NCI-H345 treated with DMSO at 0.1 percent for 48 hours (cell line): ENCODE results near the gene CLDN14.
A peak's percentile ranks its signal among the peaks of the same experiment; 100 is the strongest.

Source experiments
- DNase-seq: peaks from one replicate; lab custom pipeline; 2025; ENCODE audit not compliant: unreplicated experiment; lab: John Stamatoyannopoulos, UW

Gene CLDN14

DNA sequence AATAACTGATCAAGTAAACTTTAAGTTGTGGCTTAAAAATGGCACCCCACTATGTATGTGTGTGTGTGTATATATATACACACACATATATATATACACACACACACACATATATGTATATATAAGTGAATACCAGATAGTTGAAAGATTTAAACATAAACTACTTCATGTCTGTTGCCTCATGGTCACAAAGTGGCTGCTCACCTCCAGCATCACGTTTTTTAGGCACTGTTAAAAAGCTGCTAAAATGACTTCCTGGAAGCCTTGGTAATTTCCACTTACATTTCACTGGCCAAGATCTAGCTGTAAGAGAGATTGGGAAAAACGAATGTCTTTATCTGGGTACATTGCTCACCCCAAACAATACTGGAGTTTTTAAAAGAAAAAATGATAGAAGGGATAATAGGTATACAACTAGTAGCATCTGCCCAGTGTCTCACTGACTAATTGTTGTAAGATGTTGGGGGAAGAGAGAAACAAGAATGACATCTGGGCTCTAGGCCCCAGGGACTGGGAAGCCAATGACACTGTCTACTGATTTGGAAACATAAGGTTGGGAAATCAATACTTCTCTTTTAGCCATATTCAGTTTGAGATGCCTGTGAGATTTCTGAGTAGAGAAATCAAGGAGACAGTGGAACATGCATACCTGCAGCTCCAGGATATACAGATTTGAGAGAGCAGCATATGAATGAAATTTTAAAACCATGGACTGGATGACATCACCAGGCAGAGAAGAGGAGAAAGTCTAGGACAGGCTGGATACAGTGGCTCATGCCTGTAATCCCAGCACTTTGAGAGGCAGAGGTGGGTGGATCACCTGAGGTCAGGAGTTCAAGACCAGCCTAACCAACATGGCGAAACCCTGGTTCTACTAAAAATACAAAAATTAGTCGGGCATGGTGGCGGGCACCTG is 42.8 kb downstream of the CLDN14 start:
- no peak for DNase-seq

DNA sequence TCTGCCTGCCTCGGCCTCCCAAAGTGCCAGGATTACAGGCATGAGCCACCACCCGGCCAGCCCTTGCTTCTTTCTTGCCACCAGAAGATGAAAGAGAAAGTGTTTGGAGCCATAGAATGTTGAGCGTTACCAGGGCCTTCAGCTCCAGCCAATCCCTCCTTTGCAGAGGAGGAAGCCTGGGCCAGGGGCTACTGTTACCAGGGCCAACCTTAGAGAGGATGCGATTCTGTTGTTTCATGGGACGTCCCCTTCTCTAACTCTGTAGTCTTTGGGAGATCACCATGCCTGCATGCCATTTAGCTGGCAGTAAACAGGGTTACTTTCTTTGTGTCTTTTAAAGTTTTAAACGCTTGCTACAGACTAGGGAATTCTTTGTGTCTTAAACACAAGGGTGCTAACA is 45.8 kb downstream of the CLDN14 start:
- DNase-seq: no peak

DNA sequence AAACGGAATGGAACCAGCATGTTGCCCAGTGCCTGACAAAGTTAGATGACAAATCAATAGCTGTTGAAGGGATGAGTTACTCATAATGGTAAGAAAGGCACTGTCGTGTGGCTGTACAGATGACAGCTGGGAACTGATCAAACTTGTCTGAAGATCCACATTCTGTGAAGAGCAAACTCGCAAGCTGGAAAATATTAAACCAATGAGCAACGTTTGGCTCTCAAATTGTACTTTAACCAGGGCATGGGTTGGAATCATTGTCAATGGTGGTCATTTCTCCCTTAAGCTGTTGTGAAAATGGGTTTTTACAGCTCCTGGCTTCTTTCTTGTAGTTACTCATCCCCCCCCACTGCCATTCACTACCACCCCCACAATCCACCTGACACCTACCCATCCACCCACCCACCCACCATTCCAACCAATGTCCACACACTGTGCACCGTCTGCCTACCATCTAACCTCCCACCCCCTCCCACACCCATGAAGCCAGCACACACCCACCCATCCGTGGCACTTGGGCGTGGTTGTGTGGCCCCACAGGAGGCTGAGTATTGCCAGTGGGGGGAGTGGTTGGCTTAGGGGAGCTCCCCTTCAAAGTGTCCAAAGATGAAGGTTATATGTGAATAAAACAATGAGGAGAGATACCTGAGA is 46.7 kb downstream of the CLDN14 start:
- no peak for DNase-seq

DNA sequence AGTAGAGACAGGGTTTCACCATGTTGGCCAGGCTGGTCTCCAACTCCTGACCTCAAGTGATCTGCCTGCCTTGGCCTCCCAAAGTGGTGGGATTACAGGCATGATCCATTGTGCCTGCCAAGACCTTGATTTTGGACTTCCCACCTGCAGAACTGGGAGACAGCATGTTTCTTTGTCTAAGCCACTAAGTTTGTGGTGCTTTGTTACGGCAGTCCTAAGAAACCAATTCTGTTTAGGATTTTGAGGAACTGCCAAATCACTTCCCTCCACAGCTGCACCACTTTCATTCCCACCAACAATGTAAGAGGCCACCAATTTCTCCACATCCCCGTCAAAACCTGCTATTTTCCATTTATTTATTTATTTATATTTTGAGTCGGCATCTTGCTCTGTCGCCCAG is 48.7 kb downstream of the CLDN14 start:
- DNase-seq: no peak

DNA sequence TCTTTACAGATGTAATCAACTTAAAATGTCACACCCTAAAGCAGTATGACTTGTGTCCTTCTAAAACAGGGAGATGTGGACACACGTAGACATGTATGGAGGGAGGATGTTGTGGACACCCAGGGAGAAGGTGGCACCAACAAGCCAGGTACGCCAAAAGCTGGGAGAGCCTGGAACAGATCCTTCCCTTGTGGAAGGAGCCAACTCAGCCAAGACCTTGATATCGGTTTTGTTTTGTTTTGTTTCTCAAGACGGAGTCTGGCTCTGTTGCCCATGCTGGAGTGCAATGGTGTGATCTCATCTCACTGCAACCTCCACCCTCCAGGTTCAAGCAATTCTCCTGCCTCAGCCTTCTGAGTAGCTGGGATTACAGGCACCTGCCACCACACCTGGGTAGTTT is 49.1 kb downstream of the CLDN14 start:
- no peak for DNase-seq

DNA sequence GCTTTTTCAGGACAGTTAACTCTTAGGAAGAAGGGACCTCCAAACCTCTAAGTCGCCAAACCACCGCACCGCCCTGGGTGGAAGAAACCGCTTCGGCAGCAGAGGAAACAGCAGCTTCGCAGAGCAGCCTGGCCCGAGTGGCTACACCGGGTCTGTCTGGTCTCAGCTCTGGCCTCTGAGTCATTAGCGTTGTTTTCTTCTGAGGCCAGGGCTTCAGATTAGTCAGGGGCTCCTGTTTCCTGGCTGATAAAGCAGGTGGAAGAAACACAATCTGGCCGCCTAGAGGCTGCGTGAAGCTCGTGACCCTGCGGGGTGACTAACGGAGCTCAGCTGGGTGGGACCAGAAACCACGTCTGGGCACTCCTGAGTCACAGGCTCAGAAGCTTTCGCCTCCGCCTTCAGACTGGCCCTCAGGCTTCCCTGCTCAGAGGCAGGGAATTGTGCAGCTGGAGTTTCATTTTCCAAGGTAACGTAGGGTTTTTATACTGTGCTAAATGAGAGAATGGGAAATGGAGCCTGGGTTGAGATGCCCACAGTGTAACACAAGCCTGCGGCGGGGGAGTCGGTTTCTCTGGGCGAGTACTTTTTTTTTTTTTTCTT is 49.9 kb downstream of the CLDN14 start:
- no peak for DNase-seq

DNA sequence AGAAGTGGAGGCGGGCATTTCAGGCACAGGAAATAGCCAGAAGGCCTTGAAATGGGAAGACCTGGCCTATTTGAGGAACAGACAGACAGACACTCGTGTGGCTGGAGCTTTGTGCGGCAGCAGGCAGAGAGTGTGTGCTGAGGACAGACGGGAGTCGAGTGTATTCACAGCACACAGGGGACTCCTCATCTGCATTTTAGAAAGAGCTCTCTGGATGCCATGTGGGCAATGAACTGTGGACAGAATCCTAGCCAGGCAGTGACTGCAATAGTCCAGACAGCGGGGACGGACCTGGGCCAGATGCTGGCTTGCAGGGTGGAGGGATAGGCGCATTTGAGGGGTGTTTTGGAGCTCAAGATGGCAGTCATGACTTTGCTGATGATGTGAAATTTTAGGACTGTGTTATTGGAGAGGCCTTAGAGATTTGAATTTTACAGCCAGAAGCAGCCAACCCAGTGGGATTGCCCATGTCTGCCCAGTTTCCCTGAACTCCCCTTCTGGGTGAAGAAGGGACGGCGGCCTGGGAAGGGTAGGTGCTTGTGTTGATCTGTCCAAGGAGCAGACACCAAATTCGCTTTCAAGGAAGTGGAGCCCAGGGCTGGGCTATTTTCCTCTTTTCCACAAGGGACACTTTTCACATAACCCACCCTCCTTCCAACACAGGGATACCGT is 51.0 kb downstream of the CLDN14 start:
- no peak for DNase-seq

DNA sequence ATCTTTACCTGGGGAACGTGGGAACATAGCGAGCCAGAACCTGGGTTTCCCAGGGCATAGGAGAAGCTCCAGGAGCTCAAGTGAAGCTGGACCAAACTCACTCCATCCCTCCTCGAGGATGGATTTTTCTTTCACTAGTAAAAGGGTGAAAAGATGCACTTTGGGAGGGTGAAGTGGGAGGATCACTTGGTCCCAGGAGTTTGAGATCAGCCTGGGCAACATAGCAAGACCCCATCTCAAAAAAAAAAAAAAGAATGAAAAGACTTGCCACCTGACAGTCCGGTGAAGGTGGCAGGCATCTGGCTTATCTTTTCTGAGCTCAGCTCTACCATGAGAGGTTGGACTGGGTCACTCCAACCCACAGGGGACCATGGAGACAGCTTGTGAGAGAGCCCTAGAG is 52.4 kb downstream of the CLDN14 start:
- no peak for DNase-seq

DNA sequence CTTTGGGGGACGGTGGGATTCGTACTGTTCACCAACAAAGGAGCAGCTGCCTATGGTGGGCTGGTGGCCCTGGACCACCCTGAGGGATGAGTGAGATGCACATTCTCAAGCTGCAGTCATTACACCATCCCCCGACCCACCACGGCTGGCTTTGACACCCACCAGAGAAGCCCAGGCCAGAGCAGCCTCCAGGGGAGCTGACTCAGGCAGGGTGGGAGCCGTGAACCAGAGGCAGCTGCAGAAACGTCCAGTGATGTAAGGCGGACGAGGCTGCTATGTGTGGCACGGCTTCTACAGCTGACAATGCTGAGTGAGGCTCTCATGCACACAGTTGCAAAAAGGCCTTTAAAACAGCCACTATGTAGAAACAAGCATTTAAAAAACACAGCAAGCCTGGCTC is 54.6 kb downstream of the CLDN14 start:
- DNase-seq: no peak

DNA sequence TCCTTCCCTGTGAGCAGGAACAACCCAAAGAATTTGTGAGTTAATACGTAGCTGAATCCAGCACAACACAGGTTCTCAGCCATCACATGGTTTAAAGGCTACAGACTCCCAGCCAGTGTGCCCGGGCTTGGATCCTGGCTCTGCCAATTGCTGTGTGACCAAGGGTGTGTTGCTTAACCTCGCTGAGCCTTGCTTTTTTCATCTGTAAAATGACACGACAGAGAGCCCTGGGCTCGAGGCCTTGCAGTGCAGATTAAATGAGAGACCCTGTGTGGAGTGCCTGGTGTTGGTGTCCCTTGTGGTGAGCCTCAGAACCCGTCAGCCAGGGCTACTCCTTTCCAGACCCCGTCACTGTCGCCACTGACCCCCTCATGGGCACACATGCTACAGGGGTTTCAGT is 55.3 kb downstream of the CLDN14 start:
- no peak for DNase-seq

DNA sequence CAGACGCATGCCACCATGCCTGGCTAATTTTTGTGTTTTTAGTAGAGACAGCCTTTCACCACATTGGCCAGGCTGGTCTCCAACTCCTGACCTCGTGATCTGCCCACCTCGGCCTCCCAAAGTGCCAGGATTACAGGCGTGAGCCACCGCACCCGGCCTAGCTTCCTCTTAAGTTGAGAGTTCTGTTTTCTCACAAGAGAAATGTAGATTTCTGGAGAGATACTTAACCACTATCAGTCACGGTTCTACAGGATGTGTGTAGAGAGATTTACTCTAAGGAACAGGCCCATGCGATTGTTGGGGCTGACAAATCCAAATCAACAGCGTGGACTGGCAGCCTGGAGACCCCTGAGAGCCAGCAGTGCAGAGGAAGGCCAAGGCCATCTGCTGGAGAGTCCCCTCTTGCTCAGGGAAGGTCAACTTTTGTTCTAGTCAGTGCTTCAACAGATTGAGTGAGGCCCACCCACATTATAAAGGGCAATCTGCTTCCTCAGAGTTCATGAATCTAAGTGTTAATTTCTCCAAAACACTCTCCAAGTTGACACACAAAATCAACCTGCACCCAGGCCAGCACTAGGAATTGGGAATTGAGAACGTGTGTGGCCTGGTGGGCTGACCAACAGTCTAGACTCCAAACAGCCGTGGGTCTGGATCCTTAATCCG is 56.0 kb downstream of the CLDN14 start:
- DNase-seq: no peak

DNA sequence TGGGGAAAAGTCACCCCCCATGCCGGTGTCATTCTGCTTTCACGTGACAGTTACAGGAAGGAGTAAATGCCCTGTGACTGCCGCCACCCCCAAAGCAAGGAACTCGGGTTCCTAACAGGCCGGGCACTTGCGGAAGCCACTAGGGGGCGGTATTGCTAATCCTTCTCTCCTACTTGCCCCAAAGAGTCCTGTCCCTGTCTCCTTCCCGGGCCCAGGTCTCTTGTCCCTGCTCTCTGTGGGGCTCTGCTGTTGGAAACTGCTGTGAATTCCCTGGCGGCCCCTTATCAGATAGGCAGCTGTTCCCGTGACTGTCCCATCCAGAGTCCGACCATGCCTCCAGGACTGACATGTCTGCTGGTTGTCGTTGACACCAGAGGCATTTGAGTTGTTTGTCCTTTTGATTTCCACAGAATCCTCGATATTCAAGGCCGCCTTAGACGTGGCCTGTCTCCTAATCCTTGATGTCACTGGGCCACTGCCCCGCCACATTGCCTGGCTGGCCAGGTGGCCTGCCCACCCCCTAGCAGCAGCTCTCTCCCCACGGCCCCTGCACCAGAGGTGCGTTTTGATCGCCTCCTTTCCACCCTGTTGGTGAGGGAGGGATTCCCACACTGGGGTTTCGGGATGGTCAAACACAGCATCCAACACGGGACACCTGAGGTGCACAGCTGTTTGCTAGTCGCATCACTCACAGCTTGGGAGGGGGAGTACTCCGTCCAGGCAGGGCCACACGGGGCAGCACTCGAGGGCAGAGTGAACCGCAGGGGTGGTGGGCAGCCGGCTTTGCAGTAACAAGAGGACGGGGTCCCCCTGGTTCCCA is 57.4 kb downstream of the CLDN14 start:
- DNase-seq: no peak

DNA sequence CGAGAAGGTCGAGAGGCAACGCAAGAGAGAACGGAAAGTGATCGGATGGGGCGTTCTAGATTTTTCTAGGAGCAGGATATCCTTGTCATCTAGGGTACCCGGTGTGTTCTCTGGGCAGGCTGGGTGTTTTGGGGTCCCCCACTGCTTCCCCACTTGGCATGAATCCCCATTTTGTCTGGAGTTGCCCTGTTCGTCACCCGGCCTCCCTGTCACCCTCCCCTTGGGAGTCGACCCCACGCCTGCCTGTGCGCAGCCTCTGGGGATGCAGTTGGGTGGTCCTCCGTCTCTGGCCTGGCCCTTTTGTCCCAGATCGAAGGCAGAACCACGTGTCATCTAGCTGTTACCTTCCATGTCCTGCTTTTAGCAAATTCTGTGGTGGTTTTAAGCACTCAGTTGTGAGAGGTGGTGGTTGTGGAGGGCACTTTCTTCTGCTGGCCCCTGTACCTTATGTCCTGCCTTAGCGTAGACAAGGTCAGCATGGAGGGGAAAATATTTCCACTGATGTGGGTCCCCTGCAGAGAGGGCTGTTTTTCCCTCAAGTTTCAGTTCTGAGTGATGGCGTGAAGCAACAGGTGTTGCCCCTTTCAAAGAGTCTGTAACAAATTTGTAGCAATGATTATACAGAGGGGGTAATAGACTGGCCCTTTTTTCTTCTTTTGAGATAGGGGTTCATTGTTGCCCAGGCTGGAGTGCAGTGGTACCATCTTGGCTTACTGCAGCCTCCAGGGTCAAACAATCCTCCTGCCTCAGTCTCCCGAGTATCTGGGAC is 59.2 kb downstream of the CLDN14 start:
- DNase-seq: no peak

DNA sequence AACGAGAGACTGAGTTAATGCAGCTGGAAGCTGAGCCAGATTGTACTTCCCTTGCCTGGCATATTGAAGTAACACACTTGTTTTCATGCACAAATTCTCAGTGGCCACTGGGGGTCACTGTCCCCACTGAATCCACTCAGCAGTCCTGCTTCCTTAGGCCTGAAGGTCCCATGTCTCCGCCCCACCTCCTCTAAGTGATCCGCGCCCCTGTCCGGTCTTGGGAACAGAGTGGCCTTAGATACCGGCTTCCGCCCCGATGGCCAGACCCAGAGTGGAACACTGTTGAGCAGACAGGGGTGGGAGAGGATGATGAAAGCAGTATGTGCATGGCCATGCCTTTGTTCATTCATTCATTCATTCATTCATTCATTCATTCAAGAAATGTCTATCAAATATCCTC is 59.9 kb downstream of the CLDN14 start:
- peak; percentile 19 for DNase-seq

DNA sequence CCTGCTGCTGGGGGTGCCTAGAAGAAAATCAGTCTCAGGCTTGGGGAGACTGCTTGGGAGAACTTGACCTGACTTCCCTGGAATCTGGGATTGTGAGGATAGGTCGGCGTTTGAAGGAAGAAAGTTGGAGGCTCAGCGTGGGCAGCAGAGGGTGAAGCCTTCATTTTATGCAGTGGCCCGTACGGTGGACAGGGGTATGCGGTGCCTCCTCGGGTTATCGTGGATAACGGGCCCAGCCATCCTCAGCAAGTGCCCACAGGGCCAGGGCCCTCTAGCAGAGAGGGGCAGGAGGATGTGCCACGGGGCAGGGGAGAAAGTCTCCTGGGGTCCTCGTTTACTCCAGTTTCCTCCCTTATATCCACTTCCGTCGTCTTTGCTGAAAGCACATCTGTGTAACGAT is 60.7 kb downstream of the CLDN14 start:
- DNase-seq: no peak

DNA sequence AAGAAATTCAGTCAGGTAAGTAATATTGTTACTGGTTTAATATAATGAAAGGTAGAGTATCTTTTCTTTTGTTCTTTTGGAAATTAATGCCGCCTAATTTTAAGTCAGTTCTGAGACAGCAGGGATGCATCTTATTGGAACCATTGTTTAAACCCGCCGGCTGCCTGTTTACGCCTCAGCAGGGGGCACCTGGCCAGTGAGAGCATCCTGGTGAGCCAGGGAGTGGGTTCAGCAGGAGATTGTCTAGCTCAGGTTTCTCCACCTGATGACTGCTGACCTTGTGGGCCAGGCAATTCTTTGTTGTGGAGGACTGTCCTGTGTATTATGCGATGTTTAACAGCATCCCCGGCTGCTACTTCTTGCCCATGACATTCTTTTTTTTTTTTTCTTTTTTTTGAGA is 64.5 kb downstream of the CLDN14 start:
- DNase-seq: peak; percentile 76

DNA sequence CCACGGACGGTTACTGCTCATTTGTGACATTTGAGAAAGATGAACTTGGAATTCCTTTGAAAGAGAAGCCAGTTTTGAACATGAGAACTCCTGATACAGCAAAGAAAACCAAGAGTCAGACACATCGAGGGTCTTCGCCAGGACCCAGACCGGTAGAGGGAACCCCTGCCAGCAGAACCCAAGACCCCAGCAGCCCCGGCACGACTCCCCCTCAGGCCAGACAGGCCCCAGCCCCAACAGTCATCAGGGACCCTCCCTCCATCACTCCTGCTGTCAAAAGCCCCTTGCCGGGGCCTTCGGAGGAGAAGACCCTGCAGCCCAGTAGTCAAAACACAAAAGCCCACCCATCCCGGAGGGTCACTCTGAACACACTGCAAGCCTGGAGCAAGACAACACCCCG is 67.0 kb downstream of the CLDN14 start:
- no peak for DNase-seq

DNA sequence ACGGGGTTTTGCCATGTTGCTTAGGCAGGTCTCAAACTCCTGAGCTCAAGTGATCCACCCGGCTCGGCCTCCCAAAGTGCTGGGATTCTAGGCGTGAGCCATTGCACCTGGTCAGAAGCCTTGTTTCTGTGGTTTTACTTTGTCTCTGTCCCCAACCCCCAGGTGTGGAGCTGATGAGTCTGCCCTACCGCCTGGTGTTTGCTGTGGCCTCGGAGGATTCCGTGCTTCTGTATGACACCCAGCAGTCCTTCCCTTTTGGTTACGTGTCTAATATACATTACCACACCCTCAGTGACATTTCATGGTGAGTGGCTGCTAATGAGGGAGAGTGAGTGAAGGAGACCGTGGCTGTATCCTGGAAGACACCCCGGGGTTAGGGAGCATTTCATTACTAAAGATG is 68.6 kb downstream of the CLDN14 start:
- DNase-seq: no peak
